Measurements from ENCODE around the gene ATP1A3.

ATP1A3 gene

DNA sequence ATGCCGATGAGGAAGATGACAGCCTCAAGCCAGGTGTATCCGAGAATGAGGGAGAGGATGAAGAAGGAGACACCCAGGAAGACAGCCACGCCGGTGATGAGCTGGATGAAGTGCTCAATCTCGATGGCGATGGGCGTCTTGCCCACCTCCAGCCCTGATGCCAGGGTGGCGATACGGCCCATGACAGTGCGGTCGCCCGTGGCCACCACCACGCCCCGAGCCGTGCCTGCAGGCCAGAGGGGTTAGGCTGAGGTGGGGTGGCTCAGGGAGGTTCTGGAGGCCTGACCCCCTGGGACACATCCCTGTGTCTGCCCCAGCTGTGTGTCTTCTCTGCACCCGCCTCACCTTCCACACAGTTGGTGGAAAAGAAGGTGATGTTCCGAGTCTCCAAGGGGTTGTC is 9.1 kb downstream of the ATP1A3 start:
- no peak for DNase-seq (ENCODE audit: low spot score)

DNA sequence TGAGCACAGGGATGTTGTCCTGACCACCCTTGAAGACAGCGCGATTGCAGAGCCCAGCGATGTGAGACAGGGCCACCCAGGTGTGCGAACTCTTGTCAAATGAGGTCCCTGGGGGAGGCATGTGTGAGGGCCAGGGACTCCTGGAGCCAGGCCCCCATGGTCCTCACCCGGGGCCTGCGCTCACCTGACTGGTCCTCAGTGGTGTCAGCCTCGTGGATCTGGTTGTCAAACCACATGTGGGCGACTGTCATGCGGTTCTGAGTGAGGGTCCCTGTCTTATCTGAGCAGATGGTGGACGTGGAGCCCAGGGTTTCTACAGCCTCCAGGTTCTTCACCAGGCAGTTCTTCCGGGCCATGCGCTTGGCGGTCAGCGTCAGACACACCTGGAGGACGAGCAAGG is 12.3 kb downstream of the ATP1A3 start:
- DNase-seq (ENCODE audit: low spot score), result no peak

- no peak for DNase-seq (ENCODE audit: low spot score)
Observed at GRCh38 chr19:41978470-41978869, 15.6 kb downstream of the ATP1A3 start.

- no peak for DNase-seq (ENCODE audit: low spot score)
Observed at GRCh38 chr19:41977916-41978315, 16.1 kb downstream of the ATP1A3 start.

DNA sequence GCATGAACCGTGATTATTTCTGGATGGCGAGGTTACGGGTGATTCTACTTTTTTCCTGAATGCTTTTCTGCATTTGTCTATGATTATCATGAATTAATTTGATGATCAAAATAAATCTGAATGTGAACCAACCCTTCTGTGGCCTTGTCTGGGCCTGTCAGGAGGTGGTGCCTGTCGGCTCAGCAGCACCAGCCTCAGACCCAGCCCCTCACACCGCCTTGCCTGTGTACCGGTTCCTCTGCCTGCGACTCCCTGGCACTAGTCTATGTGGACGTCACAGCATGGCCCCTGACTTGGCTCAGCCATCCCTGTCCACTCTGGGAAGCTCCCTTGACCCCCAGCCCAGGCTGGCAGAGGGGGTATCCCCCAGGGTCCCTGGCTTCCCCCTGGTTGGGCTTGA is 19.4 kb downstream of the ATP1A3 start:
- DNase-seq (ENCODE audit: low spot score), result no peak

- no peak for DNase-seq (ENCODE audit: low spot score)
Observed at GRCh38 chr19:41971363-41971762, 22.7 kb downstream of the ATP1A3 start.

GRCh38 chr19:41969772-41970458 is 24.1 kb downstream of the ATP1A3 start:
- DNase-seq (ENCODE audit: low spot score), result no peak

- no peak for DNase-seq (ENCODE audit: low spot score)
Observed at GRCh38 chr19:41968751-41969595, 25.1 kb downstream of the ATP1A3 start.

- no peak for DNase-seq (ENCODE audit: low spot score)
Observed at GRCh38 chr19:41967054-41967783, 26.8 kb downstream of the ATP1A3 start.

DNA sequence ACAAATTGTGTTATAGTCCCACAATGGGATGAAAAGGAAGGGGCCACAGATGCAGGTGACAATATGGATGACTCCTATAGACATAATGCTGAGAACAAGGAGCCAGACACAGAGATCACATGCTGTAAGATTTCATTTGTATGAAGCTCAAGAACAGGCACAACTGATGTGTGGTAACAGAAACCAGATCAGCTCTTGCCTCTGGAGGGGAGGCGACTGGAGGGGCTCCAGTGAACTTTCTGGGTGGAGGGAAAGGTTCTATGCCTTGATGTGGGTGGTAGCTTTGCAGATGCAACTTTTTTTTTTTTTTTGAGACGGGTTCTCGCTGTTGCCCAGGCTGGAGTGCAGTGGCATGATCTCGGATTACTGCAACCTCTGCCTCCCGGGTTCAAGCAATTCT is 28.9 kb downstream of the ATP1A3 start:
- DNase-seq (ENCODE audit: low spot score), result no peak

- no peak for DNase-seq (ENCODE audit: low spot score)
Observed at GRCh38 chr19:41960973-41961372, 33.1 kb downstream of the ATP1A3 start.

- peak; percentile 90 for DNase-seq (ENCODE audit: low spot score)
Observed at GRCh38 chr19:41959056-41960053, 34.7 kb downstream of the ATP1A3 start, which contains the start of gene RABAC1. Gene RABAC1, minus strand, starts transcription at chr19:41959321. Its CDS starts 29 bp downstream, at chr19:41959292.

DNA sequence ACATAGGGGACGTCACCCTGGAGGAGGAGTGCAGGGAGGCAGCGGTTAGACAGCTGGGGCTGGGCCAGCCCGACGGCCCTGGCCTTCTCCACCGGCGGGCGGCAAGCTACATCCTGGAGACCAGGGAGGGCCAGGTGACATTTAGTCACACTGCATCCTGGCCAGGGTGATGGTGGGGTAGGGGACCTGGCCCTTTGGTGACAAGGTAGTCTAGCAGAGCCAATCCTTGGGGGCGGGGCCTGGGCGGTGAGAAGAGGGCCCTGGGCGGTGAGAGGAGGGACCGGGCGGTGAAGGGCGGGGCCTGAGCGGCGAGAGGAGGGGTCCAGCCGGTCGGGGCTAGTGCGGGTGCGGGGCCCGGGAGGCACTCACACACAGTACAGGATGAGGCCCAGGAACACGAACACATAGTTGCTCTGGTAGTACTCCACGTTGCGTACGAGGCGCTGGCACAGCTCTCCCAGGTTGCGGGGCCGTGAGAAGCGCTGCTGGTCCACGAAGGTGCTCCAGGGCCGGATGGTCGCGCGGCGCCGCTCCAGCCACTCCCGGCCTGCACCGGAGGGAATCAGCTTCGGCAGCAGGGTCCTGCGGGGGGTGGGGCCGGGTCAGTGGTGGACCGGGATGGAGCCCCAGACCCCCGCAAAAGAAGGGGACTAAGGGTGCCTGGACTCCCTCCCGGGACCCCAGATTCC is 35.5 kb downstream of the ATP1A3 start:
- peak; percentile 76 for DNase-seq (ENCODE audit: low spot score)

DNA sequence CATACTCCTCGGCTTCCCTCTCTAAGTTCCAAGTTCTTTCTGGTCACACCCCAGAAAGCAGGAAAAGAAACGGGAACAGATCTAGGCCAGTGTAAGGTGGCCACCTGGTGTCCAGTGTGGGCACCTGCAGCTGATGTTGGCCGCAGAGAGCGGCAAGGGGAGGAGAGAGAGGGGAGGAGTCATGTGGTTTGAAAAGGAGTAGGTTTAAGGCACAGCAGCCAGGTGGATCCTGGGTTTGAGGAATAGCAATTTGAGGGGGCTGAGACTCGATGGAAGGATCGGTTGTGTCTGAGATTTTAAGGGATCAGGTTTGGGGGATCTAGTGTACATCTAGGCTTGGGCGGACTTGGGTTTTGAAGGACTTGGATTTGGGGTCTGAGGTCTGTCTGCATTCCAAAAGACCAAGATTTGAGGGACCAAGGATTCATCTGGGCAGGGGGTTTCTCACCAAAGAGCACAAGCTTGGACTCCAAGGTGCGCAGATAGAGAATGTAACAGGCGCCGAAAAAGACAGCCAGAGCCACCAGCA is 36.1 kb downstream of the ATP1A3 start:
- DNase-seq (ENCODE audit: low spot score), result peak; percentile 93

DNA sequence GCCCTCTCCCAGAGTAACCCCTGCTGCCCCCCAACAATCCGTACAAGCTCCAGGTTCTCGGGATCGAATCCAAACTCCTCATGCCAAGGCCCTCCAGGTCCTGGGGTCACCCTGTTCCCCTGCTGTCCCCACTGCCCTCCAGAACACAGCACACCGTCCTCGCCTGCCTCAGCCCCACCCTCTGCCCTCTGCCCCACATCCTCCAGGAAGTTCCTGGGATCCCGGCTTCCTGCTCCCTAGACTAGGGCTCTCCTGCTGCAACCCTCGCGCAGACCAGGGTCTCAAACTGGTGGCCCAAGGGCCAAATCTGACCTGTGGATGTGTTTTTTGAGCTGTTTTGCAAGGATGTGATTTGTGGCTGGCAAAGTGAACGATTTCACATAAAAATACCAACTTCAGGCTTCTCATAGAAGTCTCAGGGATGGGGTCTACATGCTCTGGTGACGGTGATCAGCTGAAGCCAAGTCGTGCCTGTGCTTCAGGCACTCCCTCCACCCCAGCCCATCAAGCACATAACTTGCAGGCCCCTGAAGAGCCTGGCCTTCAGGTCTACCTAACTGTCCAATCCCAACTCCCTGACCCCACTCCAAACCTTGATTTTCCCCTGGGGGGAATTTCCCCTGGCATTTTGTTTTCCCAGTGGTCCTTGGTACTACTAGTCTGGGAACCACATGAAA is 36.7 kb downstream of the ATP1A3 start:
- DNase-seq (ENCODE audit: low spot score), result no peak

DNA sequence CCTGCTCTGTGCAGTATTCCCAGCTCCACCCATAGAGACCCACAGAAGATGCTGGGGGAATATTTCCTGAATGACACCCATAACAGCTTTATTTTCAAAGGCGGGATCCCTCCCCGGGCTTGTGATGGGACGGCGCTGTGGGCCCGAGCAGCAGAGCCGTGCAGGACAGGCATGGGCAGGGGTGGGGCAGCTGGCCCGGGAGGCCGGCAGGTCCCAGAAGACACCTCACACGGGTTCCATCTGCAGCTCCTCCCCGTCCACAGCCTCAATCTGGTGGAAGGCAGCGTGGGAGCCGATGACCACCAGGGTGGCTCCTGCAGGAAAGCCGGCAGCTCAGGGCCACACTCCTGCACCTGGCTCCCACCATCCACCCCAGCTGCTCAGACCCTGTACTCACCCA is 37.4 kb downstream of the ATP1A3 start:
- no peak for DNase-seq (ENCODE audit: low spot score)

- DNase-seq (ENCODE audit: low spot score), result no peak
Observed at GRCh38 chr19:41955521-41955920, 38.5 kb downstream of the ATP1A3 start.

- DNase-seq (ENCODE audit: low spot score), result peak; percentile 67
Observed at GRCh38 chr19:41951686-41952172, 42.3 kb downstream of the ATP1A3 start.

GRCh38 chr19:41947091-41947490 is 46.9 kb downstream of the ATP1A3 start:
- no peak for DNase-seq (ENCODE audit: low spot score)
